Measurements from ENCODE around the gene UGT2B28. TPM values are rescaled to one million over a fixed set of nuclear protein-coding genes. Genes with fewer than 3 reads are reported as not detected.

Gene UGT2B28
- total and polyA plus RNA-seq, 2 donors from 2014 or later = not detected

Other genes starting within 250 kb of the UGT2B28 start
- gene UGT2B7, start 184.0 kb upstream of the UGT2B28 start, total RNA-seq = 161 TPM
- 390 TPM for gene UGT2B7, start 184.0 kb upstream of the UGT2B28 start, polyA plus RNA-seq (ENCODE audit: insufficient read depth, low read depth, low replicate concordance)
- not detected for gene UGT2B11, start 65.7 kb upstream of the UGT2B28 start, total RNA-seq
- gene UGT2B11, start 65.7 kb upstream of the UGT2B28 start, polyA plus RNA-seq (ENCODE audit: insufficient read depth, low read depth, low replicate concordance) = not detected
- gene UGT2B4, start 215.4 kb downstream of the UGT2B28 start, total RNA-seq = not detected
- 0.67 TPM for gene UGT2B4, start 215.4 kb downstream of the UGT2B28 start, polyA plus RNA-seq (ENCODE audit: insufficient read depth, low read depth, low replicate concordance)

All from kidney (tissue), 2 donors.